COLO829 (cell line): Measurements from ENCODE around the gene PPP5C.
"Not testable (repeated sequence)": the region's sequence is repeated elsewhere in the genome, so short reads cannot be mapped to it uniquely, and the experiment has no call there.

Experiments used
- DNase-seq: peaks from one replicate; pipeline ENCODE4 v3.0.0; 2012; ENCODE audit warnings: low spot score

The PPP5C gene

DNA sequence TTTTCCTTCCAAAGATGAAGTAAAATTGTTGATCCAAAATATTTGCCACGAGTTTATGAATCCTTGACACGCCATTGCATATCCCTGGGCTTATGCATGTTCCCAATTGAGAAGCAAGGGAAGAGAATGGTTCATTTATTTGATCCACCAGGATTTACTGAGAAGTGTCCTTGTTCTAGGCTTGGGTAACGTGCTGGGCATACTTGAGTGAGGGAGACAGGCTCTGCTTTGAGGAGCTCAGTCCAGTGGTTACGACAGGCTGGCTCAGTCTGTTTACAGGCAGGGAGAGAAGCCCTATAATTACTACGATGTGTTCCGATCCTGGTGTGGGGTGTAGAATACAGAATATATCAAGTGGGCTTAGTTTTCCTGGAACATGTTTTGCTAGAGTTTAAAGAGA is 88.1 kb downstream of the PPP5C start:
- peak; percentile 35 for DNase-seq

DNA sequence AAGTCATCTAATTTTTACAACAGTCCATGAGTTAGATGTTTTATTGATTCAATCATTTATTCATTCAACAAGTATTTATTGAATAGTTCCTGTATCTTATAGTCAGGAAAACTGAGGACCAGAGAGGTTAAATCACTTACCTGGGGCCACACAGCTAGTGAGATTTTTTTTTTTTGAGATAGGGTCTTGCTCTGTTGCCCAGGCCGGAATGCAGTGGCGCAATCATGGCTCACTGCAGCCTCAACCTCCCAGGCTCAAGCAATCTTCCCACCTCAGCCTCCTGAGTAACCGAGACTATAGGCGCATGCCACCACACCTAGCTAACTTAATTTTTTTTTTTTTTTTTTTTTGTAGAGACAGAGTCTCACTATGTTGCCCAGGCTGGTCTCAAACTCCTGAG is 88.8 kb downstream of the PPP5C start:
- DNase-seq = not testable (repeated sequence)
